Measurements from ENCODE around the gene WRNIP1. TPM values are rescaled to one million over a fixed set of nuclear protein-coding genes. Genes with fewer than 3 reads are reported as not detected.

Gene WRNIP1
- total and polyA plus RNA-seq, 8 donors: 29.7 to 196 (median 38.5) TPM

DNA sequence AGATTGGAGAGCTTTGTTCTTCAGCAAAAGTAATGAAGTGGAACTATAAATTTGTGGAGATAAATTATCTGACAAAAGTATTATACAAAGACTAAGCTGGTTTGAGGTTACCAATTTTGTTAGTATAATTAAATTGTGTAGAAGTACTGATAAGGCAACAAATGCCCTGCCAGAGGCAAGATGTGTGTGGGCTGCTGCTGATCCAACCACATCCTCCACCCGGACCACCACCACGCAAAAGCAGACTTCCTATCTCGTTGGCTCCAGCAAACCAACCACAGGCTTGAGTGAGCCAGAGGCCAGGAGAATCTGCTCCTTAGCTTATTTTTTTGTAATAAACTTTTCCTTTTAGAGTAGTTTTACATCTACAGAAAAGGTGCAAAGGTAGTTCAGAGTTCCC, 13.3 kb upstream of the WRNIP1 start:
- Histone ChIP-seq H3K4me1 (peaks cover 0 to 25% (median 3%) of the 10 kb centered on the region in 4 donors), H3K36me3 (no peaks in the 10 kb centered on the region), H3K9me3 (no peaks in the 10 kb centered on the region), H3K4me3 (no peak overlapping the region), H3K27ac (no peak overlapping the region), H3K27me3 (no peaks in the 10 kb centered on the region)
- intact Hi-C loops (cut with DNase I; ENCODE audit: low total_unique reads): loop anchor here (10.0 kb wide), 1 partner anchor 1157 kb away; no protein-coding TSS in a partner anchor
- no peak for DNase-seq
- TF ChIP-seq EP300 (IDR thresholded peaks at IDR 0.05) (no peak), POLR2A (IDR thresholded peaks at IDR 0.05) (no peak), POLR2AphosphoS5 (IDR thresholded peaks at IDR 0.05) (no peak)
- TF ChIP-seq, protein P1, sequence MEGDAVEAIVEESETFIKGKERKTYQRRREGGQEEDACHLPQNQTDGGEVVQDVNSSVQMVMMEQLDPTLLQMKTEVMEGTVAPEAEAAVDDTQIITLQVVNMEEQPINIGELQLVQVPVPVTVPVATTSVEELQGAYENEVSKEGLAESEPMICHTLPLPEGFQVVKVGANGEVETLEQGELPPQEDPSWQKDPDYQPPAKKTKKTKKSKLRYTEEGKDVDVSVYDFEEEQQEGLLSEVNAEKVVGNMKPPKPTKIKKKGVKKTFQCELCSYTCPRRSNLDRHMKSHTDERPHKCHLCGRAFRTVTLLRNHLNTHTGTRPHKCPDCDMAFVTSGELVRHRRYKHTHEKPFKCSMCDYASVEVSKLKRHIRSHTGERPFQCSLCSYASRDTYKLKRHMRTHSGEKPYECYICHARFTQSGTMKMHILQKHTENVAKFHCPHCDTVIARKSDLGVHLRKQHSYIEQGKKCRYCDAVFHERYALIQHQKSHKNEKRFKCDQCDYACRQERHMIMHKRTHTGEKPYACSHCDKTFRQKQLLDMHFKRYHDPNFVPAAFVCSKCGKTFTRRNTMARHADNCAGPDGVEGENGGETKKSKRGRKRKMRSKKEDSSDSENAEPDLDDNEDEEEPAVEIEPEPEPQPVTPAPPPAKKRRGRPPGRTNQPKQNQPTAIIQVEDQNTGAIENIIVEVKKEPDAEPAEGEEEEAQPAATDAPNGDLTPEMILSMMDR (IDR thresholded peaks at IDR 0.05): no peak
- WGBS, 5 donors: 60 to 77% (median 76%) methylated on average over 3 of the region's 3 CpGs

DNA sequence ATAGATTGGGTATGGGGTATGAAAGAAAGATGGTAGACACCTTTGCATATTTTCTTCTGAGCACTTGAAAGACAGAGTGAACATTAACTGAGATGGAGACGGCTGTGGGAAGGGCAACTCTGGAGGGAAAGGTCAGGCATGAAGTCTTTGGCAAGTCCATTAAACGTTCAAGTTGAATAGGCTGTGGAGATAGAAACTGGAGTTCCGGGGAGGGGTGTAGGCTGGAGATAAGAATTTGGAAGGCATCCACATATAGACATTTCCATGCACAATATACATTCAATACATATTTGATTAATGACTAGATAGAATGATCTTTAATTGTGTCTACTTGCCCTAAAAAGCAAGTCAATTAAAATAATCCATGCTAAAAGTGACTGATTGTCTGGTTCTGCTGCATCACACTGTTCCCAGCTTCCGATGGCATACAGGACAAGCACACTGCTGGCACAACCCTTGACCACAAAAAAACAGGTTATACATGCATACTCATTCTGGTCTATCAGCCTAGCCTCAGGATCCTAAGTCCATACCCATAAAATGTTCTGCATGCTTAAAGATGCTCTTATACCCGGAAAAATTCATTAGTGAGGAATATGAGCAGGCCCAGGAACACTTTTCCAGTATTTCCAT, 12.6 kb upstream of the WRNIP1 start:
- Histone ChIP-seq H3K27me3 (no peaks in the 10 kb centered on the region), H3K36me3 (no peaks in the 10 kb centered on the region), H3K4me3 (no peak overlapping the region), H3K27ac (no peak overlapping the region), H3K4me1 (peaks cover 0 to 28% (median 3%) of the 10 kb centered on the region in 4 donors), H3K9me3 (no peaks in the 10 kb centered on the region)
- no peak for DNase-seq
- intact Hi-C loops (cut with DNase I; ENCODE audit: low total_unique reads): loop anchor here (10.0 kb wide), 1 partner anchor 1158 kb away; no protein-coding TSS in a partner anchor
- WGBS, 5 donors: 43 to 62% (median 50%) methylated on average over 5 of the region's 5 CpGs
- TF ChIP-seq POLR2A (IDR thresholded peaks at IDR 0.05): no peak
- TF ChIP-seq, protein P1 (IDR thresholded peaks at IDR 0.05): no peak
- no peak for TF ChIP-seq EP300 (IDR thresholded peaks at IDR 0.05)
- no peak for TF ChIP-seq POLR2AphosphoS5 (IDR thresholded peaks at IDR 0.05)

DNA sequence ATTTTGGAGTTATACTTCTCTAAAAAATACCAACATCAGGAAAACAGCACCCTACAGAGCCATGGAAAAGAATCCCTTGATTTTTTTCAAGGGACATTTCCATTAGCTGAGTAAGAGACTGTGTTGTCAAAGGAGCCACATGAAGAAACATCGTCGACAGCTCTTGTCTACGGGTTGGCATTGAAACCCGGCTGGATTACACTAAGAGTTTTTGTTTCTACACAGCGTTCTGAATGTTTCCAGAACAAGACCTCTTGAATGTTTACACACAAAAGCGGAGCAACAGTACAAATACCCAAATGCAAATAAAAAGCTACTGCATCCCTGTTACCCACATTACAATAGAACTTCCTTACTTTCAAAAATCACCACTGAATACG, 12.1 kb upstream of the WRNIP1 start:
- TF ChIP-seq, protein P1 (IDR thresholded peaks at IDR 0.05): no peak
- TF ChIP-seq EP300 (IDR thresholded peaks at IDR 0.05) (no peak), POLR2AphosphoS5 (IDR thresholded peaks at IDR 0.05) (no peak), POLR2A (IDR thresholded peaks at IDR 0.05) (no peak)
- DNase-seq: no peak
- no peaks in the 10 kb centered on the region for H3K9me3 ChIP-seq
- no peak overlapping the region for H3K27ac ChIP-seq
- intact Hi-C loops (cut with DNase I; ENCODE audit: low total_unique reads): loop anchor here (10.0 kb wide), 1 partner anchor 1158 kb away; no protein-coding TSS in a partner anchor
- no peak overlapping the region for H3K4me3 ChIP-seq
- peaks cover 0 to 28% (median 3%) of the 10 kb centered on the region in 4 donors for H3K4me1 ChIP-seq
- H3K36me3 ChIP-seq: no peaks in the 10 kb centered on the region
- 32 to 57% (median 46%) methylated on average over 7 of the region's 7 CpGs for WGBS, 5 donors
- no peaks in the 10 kb centered on the region for H3K27me3 ChIP-seq

DNA sequence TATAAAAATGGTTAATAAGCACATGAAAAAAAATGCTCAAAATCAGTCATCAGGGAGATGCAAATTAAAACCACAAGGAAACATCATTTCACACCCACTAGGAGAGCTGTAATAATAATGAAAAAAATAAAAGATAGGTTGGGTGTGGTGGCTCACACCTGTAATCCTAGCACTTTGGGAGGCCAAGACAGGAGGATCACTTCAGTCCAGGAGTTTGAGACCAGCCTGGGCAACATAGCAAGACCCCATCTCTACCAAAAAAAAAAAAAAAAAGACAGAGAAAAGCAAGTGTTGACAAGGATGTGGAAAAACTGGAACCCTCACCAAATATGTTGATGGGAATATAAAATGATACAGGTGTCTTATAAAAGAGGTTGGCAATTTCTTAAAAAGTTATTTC, 11.4 kb upstream of the WRNIP1 start:
- H3K4me3 ChIP-seq: no peak overlapping the region
- no peaks in the 10 kb centered on the region for H3K27me3 ChIP-seq
- intact Hi-C loops (cut with DNase I; ENCODE audit: low total_unique reads): loop anchor here (10.0 kb wide), 1 partner anchor 1159 kb away; no protein-coding TSS in a partner anchor
- no peak overlapping the region for H3K27ac ChIP-seq
- TF ChIP-seq, protein P1 (IDR thresholded peaks at IDR 0.05): no peak
- TF ChIP-seq EP300 (IDR thresholded peaks at IDR 0.05) (no peak), POLR2AphosphoS5 (IDR thresholded peaks at IDR 0.05) (no peak), POLR2A (IDR thresholded peaks at IDR 0.05) (no peak)
- H3K36me3 ChIP-seq: no peaks in the 10 kb centered on the region
- no peak for DNase-seq
- peaks cover 0 to 28% (median 3%) of the 10 kb centered on the region in 4 donors for H3K4me1 ChIP-seq
- H3K9me3 ChIP-seq: no peaks in the 10 kb centered on the region
